Cardiac muscle cell (in vitro differentiated cells and primary cell): ENCODE data around the gene LAMA3. TPM values are rescaled to one million over a fixed set of nuclear protein-coding genes. Genes with fewer than 3 reads are reported as not detected.

Source experiments
- DNase-seq, 2 donors: peaks; one replicate each; pipeline versions ENCODE4 v3.0.0 to v3.0.0-alpha.2; 2010 to 2017; ENCODE audit warnings: low read depth in 1 of 2, low spot score in 1 of 2
- H3K27ac ChIP-seq: fragments of 200-600 bp; sonication (generic); 2 replicates; pipeline ENCODE4 v1.5.1; 2016
- H3K27me3 ChIP-seq: fragments of 200-600 bp; sonication (generic); 2 replicates; pipeline ENCODE4 v1.6.0; 2016; ENCODE audit warnings: control low read depth
- H3K36me3 ChIP-seq: fragments of 200-600 bp; sonication (generic); 2 replicates; pipeline ENCODE4 v1.5.1; 2016; ENCODE audit warnings: control low read depth
- H3K4me1 ChIP-seq: fragments of 200-600 bp; sonication (generic); 2 replicates; pipeline ENCODE4 v1.8.1; 2017; ENCODE audit warnings: low read depth, mild to moderate bottlenecking, mixed run types
- H3K4me3 ChIP-seq: fragments of 200-600 bp; sonication (generic); 2 replicates; pipeline ENCODE4 v1.5.1; 2016; ENCODE audit warnings: mild to moderate bottlenecking
- H3K9me3 ChIP-seq: fragments of 200-600 bp; sonication (generic); 2 replicates; pipeline ENCODE4 v1.5.1; 2017; ENCODE audit warnings: low read depth, mild to moderate bottlenecking, control low read depth
- CTCF ChIP-seq: IDR thresholded peaks from 2 replicates; pipeline ENCODE4 v1.5.1; 2012; ENCODE audit warnings: low read depth, mild to moderate bottlenecking, low read length
- polyA plus RNA-seq: library from polyadenylated mRNA; unstranded; fragments of >200 nt; fragmentation: Nextera tagmentation; extraction: Ambion mirVana; gene quantifications from 2 replicates; pipeline ENCODE4 v1.2.1, GENCODE V29; 2016
- total RNA-seq: library from RNA; depleted of rRNA; stranded (reverse); fragments of >200 nt; gene quantifications from 2 replicates; pipeline ENCODE4 v1.2.3, GENCODE V29; 2016

Gene LAMA3
- total and polyA plus RNA-seq, 2 experiments from 2014 or later = 0.18 TPM; not detected in 1

GRCh38 chr18:23716516-23716915, 27.3 kb downstream of the LAMA3 start:
- DNase-seq = peak in 1 of 2 donors; percentile 88
- H3K27me3 ChIP-seq = no peaks in the 10 kb centered on the region
- no peaks in the 10 kb centered on the region for H3K36me3 ChIP-seq
- no peak overlapping the region for H3K4me3 ChIP-seq
- no peaks in the 10 kb centered on the region for H3K9me3 ChIP-seq
- H3K27ac ChIP-seq = no peak overlapping the region
- TF ChIP-seq CTCF = no peak
- peaks cover under 1% of the 10 kb centered on the region for H3K4me1 ChIP-seq

GRCh38 chr18:23716966-23717365, 27.7 kb downstream of the LAMA3 start:
- TF ChIP-seq CTCF = no peak
- Histone ChIP-seq H3K27me3 (no peaks in the 10 kb centered on the region), H3K4me1 (peaks cover 5% of the 10 kb centered on the region), H3K36me3 (no peaks in the 10 kb centered on the region), H3K4me3 (no peak overlapping the region), H3K9me3 (no peaks in the 10 kb centered on the region), H3K27ac (no peak overlapping the region)
- DNase-seq = no peak

- TF ChIP-seq CTCF = no peak
- DNase-seq = peak in 1 of 2 donors; percentile 78
- Histone ChIP-seq H3K4me3 (no peak overlapping the region), H3K27me3 (no peaks in the 10 kb centered on the region), H3K9me3 (no peaks in the 10 kb centered on the region), H3K27ac (no peak overlapping the region), H3K36me3 (no peaks in the 10 kb centered on the region), H3K4me1 (peaks cover 6% of the 10 kb centered on the region)
Observed at GRCh38 chr18:23718243-23718720, 29.0 kb downstream of the LAMA3 start.

GRCh38 chr18:23718731-23719130, 29.5 kb downstream of the LAMA3 start:
- DNase-seq = no peak
- no peak for TF ChIP-seq CTCF
- Histone ChIP-seq H3K36me3 (no peaks in the 10 kb centered on the region), H3K4me3 (no peak overlapping the region), H3K27me3 (no peaks in the 10 kb centered on the region), H3K4me1 (peaks cover 6% of the 10 kb centered on the region), H3K27ac (no peak overlapping the region), H3K9me3 (no peaks in the 10 kb centered on the region)

- Histone ChIP-seq H3K27ac (no peak overlapping the region), H3K36me3 (no peaks in the 10 kb centered on the region), H3K9me3 (no peaks in the 10 kb centered on the region), H3K4me1 (peaks cover 6% of the 10 kb centered on the region), H3K4me3 (no peak overlapping the region), H3K27me3 (no peaks in the 10 kb centered on the region)
- DNase-seq = peak in 1 of 2 donors; percentile 96
- TF ChIP-seq CTCF = no peak
Observed at GRCh38 chr18:23719634-23720201, 30.5 kb downstream of the LAMA3 start.
